Endodermal cell (in vitro differentiated cells): ENCODE data around the gene P4HB. TPM values are rescaled to one million over a fixed set of nuclear protein-coding genes. Genes with fewer than 3 reads are reported as not detected.

Source experiments
- DNase-seq: peaks from one replicate; pipeline ENCODE4 v3.0.0-alpha.2; 2017
- H3K27ac ChIP-seq: 2 replicates; pipeline ENCODE4 v1.5.1; 2013; ENCODE audit warnings: mild to moderate bottlenecking, low read depth, low read length, moderate library complexity
- H3K27me3 ChIP-seq: 2 replicates; pipeline ENCODE4 v1.6.1; 2013; ENCODE audit warnings: mild to moderate bottlenecking, low read length, moderate library complexity; ENCODE audit not compliant: insufficient read depth, control insufficient read depth, poor library complexity, severe bottlenecking
- H3K36me3 ChIP-seq: 2 replicates; pipeline ENCODE4 v1.7.0; 2013; ENCODE audit warnings: mild to moderate bottlenecking, low read length, moderate library complexity; ENCODE audit not compliant: control insufficient read depth, insufficient read depth
- H3K4me1 ChIP-seq: one replicate; pipeline ENCODE4 v1.7.0; 2013; ENCODE audit warnings: low read length; ENCODE audit not compliant: control insufficient read depth, insufficient read depth
- H3K4me3 ChIP-seq: 2 replicates; pipeline ENCODE4 v1.5.1; 2013; ENCODE audit warnings: mild to moderate bottlenecking, low read length, moderate library complexity
- H3K9ac ChIP-seq: 2 replicates; pipeline ENCODE4 v1.6.1; 2013; ENCODE audit warnings: mild to moderate bottlenecking, low read length, moderate library complexity; ENCODE audit not compliant: poor library complexity, severe bottlenecking; ENCODE audit errors: extremely low read depth
- H3K9me3 ChIP-seq: 2 replicates; pipeline ENCODE4 v1.6.1; 2013; ENCODE audit warnings: mild to moderate bottlenecking, low read length, moderate library complexity; ENCODE audit not compliant: control insufficient read depth
- H3K27ac Mint-ChIP-seq: 2 replicates; pipeline ENCODE4 v1.8.0; 2020; ENCODE audit warnings: mixed read lengths
- H3K27me3 Mint-ChIP-seq: 2 replicates; pipeline ENCODE4 v1.8.0; 2021; ENCODE audit warnings: mild to moderate bottlenecking, mixed read lengths; ENCODE audit not compliant: insufficient read depth
- H3K36me3 Mint-ChIP-seq: 2 replicates; pipeline ENCODE4 v1.8.0; 2020; ENCODE audit warnings: low read depth, mixed read lengths
- H3K4me1 Mint-ChIP-seq: 2 replicates; pipeline ENCODE4 v1.8.0; 2020; ENCODE audit warnings: mixed read lengths
- H3K4me3 Mint-ChIP-seq: 2 replicates; pipeline ENCODE4 v1.8.0; 2020; ENCODE audit warnings: mild to moderate bottlenecking, moderate library complexity, mixed read lengths
- H3K9me3 Mint-ChIP-seq: 2 replicates; pipeline ENCODE4 v1.8.0; 2020; ENCODE audit warnings: mild to moderate bottlenecking, mixed read lengths
- WGBS, 2 experiments: methylation state at CpG; one replicate each; pipeline versions ENCODE4 v1.1.5 to v1.1.7; 2013; ENCODE audit warnings: missing lambda C conversion rate in 2 of 2, mixed read lengths in 1 of 2; ENCODE audit not compliant: insufficient coverage in 1 of 2, insufficient read length in 1 of 2; 5-methylcytosine and 5-hydroxymethylcytosine counted together
- total RNA-seq, 2 donors: library from RNA; stranded (reverse); fragmentation: NEBNext Ultra II Directional in 1 of 2; extraction: Animal tissue kit (Norgen Biotek cat#: 25700) in 1 of 2; gene quantifications; 2 replicates in 1 of 2; 3 replicates in 1 of 2; pipeline ENCODE4 v1.2.1, GENCODE V29; 2021
- TF ChIP-seq, protein P1 (sequence below): fragments of 200-600 bp; sonication (generic); conservative IDR thresholded peaks from 2 replicates; pipeline ENCODE4 v1.5.0; 2021; ENCODE audit warnings: antibody characterized with exemption, mild to moderate bottlenecking

P4HB gene
- total RNA-seq, 2 donors from 2014 or later = 493 to 535 TPM

- H3K4me1 Mint-ChIP-seq = peaks cover 9% of the 10 kb centered on the region
- Histone ChIP-seq H3K27me3 (no peaks in the 10 kb centered on the region), H3K9me3 (no peaks in the 10 kb centered on the region), H3K4me3 (no peak overlapping the region), H3K36me3 (no peaks in the 10 kb centered on the region), H3K27ac (no peak overlapping the region), H3K9ac (no peak overlapping the region), H3K4me1 (no peaks in the 10 kb centered on the region)
- WGBS, 2 experiments = 86 to 89% methylated on average over 7 to 11 of the region's 11 CpGs
- H3K36me3 Mint-ChIP-seq = peaks cover 7% of the 10 kb centered on the region
- H3K27me3 Mint-ChIP-seq = no peaks in the 10 kb centered on the region
- DNase-seq = no peak
- no peak overlapping the region for H3K27ac Mint-ChIP-seq
- H3K4me3 Mint-ChIP-seq = no peak overlapping the region
- TF ChIP-seq, protein P1, sequence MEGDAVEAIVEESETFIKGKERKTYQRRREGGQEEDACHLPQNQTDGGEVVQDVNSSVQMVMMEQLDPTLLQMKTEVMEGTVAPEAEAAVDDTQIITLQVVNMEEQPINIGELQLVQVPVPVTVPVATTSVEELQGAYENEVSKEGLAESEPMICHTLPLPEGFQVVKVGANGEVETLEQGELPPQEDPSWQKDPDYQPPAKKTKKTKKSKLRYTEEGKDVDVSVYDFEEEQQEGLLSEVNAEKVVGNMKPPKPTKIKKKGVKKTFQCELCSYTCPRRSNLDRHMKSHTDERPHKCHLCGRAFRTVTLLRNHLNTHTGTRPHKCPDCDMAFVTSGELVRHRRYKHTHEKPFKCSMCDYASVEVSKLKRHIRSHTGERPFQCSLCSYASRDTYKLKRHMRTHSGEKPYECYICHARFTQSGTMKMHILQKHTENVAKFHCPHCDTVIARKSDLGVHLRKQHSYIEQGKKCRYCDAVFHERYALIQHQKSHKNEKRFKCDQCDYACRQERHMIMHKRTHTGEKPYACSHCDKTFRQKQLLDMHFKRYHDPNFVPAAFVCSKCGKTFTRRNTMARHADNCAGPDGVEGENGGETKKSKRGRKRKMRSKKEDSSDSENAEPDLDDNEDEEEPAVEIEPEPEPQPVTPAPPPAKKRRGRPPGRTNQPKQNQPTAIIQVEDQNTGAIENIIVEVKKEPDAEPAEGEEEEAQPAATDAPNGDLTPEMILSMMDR = no peak
- H3K9me3 Mint-ChIP-seq = no peaks in the 10 kb centered on the region
These were observed 35.7 kb downstream of the P4HB start for GRCh38 chr17:81824595-81824994.

DNA sequence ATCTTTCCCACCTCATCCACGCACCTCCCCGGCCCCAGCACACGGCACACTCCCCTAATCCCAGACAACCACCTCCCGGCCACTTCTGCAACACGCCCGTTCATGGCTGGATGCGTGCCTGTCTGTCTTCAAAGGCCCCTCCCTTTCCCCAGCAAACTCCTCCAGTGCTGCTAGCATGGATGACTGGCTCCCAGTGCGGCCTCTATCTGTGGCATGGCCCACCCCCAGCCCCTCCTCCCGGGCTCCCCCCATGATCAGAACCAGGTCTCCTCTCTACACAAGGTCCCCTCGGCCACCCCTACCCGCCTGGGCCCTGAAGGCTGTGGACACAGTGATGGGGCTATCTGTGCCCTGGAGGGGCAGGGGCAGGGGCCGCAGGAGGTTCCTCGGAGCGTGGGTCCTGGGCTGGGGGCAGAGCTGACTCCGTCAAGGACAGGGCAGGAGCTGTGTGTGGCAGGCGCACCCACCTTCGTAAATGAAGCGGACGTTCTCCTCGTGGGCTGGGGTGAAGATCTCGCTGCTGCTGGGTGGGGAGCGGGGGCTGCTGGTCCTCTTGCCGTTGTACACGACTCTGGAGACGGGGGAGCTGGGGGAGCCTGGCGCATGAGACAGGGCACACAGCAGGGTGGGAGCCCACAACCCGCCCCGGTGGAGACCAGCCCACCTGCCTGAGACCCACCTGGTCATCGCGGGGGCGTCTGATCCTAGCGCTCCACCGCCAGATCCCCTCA, 36.4 kb downstream of the P4HB start:
- no peak overlapping the region for H3K4me3 ChIP-seq

GRCh38 chr17:81822996-81823819, 37.1 kb downstream of the P4HB start:
- H3K9ac ChIP-seq = no peak overlapping the region
- Mint-ChIP-seq H3K4me3 (no peak overlapping the region), H3K4me1 (peaks cover 5% of the 10 kb centered on the region), H3K27me3 (no peaks in the 10 kb centered on the region), H3K27ac (no peak overlapping the region), H3K9me3 (no peaks in the 10 kb centered on the region), H3K36me3 (peaks cover 7% of the 10 kb centered on the region)
- H3K36me3 ChIP-seq = no peaks in the 10 kb centered on the region
- no peaks in the 10 kb centered on the region for H3K27me3 ChIP-seq
- TF ChIP-seq, protein P1 = no peak
- WGBS, 2 experiments = 93 to 96% methylated on average over 20 to 30 of the region's 30 CpGs
- H3K9me3 ChIP-seq = no peaks in the 10 kb centered on the region
- no peak overlapping the region for H3K4me3 ChIP-seq
- H3K27ac ChIP-seq = no peak overlapping the region
- no peaks in the 10 kb centered on the region for H3K4me1 ChIP-seq
- DNase-seq = no peak

More for the DNA sequence above, 36.4 kb downstream of the P4HB start:
- no peak overlapping the region for H3K27ac ChIP-seq
- no peak for DNase-seq
- H3K27me3 ChIP-seq = no peaks in the 10 kb centered on the region
- Mint-ChIP-seq H3K27me3 (no peaks in the 10 kb centered on the region), H3K36me3 (peaks cover 7% of the 10 kb centered on the region), H3K9me3 (no peaks in the 10 kb centered on the region), H3K4me3 (no peak overlapping the region), H3K27ac (no peak overlapping the region), H3K4me1 (peaks cover 9% of the 10 kb centered on the region)
- TF ChIP-seq, protein P1 = no peak
- H3K9ac ChIP-seq = no peak overlapping the region
- H3K9me3 ChIP-seq = no peaks in the 10 kb centered on the region
- 93 to 95% methylated on average over 24 to 33 of the region's 33 CpGs for WGBS, 2 experiments
- no peaks in the 10 kb centered on the region for H3K36me3 ChIP-seq
- no peaks in the 10 kb centered on the region for H3K4me1 ChIP-seq
